ENCODE measurements around the gene TPRX1. TPM values are rescaled to one million over a fixed set of nuclear protein-coding genes. Genes with fewer than 3 reads are reported as not detected.

TPRX1 gene
- total RNA-seq, 1 experiment from 2014 or later = not detected

DNA sequence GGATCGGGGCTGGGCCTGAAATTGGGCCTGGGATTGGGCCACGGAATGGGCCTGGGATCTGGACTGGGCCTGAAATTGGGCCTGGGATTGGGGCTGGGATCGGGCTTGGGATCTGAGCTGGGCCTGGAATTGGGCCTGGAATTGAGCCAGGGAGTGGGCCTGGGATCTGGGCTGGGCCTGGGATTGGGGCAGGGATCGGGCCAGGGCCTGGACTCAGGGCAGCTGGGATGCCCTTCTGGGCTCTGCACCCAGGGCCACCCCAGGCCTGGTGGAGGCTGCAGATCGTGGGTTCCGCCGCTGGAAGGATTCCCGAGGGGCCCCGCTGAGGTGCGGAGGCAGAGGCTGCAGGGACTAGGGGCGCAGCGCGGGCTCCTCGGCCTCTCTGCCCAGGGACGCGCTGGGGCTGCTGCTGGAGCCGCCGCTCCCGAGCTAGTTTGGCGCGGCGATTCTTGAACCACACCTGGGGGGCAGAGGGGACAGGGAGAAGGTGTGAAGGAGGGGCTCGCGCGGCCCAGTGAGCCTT, 1.8 kb downstream of the TPRX1 start:
- intact Hi-C loops (cut with micrococcal nuclease; ENCODE audit: unreplicated experiment) = no loop called here
- Histone ChIP-seq H3K27ac (ENCODE audit: low read depth, low read length, poor library complexity, severe bottlenecking) (no peak overlapping the region), H3K9me3 (ENCODE audit: low read depth, low read length, poor library complexity, severe bottlenecking) (no peaks in the 10 kb centered on the region), H3K4me1 (ENCODE audit: insufficient read depth, low read length, poor library complexity, severe bottlenecking) (no peaks in the 10 kb centered on the region), H3K4me3 (ENCODE audit: low read depth, low read length, poor library complexity, severe bottlenecking) (no peak overlapping the region), H3K36me3 (ENCODE audit: insufficient read depth, low read length, poor library complexity, severe bottlenecking) (no peaks in the 10 kb centered on the region), H3K27me3 (replicated peaks; ENCODE audit: insufficient read depth, low read depth, low read length, poor library complexity) (no peaks in the 10 kb centered on the region)
- TF ChIP-seq EZH2 (IDR thresholded peaks at IDR 0.05; ENCODE audit: borderline replicate concordance, low read depth, low read length, poor library complexity, severe bottlenecking) = no peak
- TF ChIP-seq, protein P1, sequence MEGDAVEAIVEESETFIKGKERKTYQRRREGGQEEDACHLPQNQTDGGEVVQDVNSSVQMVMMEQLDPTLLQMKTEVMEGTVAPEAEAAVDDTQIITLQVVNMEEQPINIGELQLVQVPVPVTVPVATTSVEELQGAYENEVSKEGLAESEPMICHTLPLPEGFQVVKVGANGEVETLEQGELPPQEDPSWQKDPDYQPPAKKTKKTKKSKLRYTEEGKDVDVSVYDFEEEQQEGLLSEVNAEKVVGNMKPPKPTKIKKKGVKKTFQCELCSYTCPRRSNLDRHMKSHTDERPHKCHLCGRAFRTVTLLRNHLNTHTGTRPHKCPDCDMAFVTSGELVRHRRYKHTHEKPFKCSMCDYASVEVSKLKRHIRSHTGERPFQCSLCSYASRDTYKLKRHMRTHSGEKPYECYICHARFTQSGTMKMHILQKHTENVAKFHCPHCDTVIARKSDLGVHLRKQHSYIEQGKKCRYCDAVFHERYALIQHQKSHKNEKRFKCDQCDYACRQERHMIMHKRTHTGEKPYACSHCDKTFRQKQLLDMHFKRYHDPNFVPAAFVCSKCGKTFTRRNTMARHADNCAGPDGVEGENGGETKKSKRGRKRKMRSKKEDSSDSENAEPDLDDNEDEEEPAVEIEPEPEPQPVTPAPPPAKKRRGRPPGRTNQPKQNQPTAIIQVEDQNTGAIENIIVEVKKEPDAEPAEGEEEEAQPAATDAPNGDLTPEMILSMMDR (conservative IDR thresholded peaks at IDR 0.05; ENCODE audit: low read depth, low read length) = no peak
- POLR2A ChIA-PET (ENCODE audit: low non-redundant PET) = no interaction called here
- BruUV-seq (replicated peaks) = no TSS peak
- no peak for DNase-seq (ENCODE audit: low spot score)
- CTCF ChIA-PET = no interaction called here

- Histone ChIP-seq H3K4me3 (ENCODE audit: low read depth, low read length, poor library complexity, severe bottlenecking) (no peak overlapping the region), H3K27ac (ENCODE audit: low read depth, low read length, poor library complexity, severe bottlenecking) (no peak overlapping the region), H3K4me1 (ENCODE audit: insufficient read depth, low read length, poor library complexity, severe bottlenecking) (no peaks in the 10 kb centered on the region), H3K9me3 (ENCODE audit: low read depth, low read length, poor library complexity, severe bottlenecking) (no peaks in the 10 kb centered on the region), H3K27me3 (replicated peaks; ENCODE audit: insufficient read depth, low read depth, low read length, poor library complexity) (no peaks in the 10 kb centered on the region), H3K36me3 (ENCODE audit: insufficient read depth, low read length, poor library complexity, severe bottlenecking) (no peaks in the 10 kb centered on the region)
- TF ChIP-seq, protein P1 (conservative IDR thresholded peaks at IDR 0.05; ENCODE audit: low read depth, low read length) = no peak
- no peak for TF ChIP-seq EZH2 (IDR thresholded peaks at IDR 0.05; ENCODE audit: borderline replicate concordance, low read depth, low read length, poor library complexity, severe bottlenecking)
- ChIA-PET POLR2A (ENCODE audit: low non-redundant PET) (no interaction called here), CTCF (no interaction called here)
- DNase-seq (ENCODE audit: low spot score) = no peak
- no TSS peak for BruUV-seq (replicated peaks)
- intact Hi-C loops (cut with micrococcal nuclease; ENCODE audit: unreplicated experiment) = no loop called here
Measured at GRCh38 chr19:47801270-47801669, 3.1 kb downstream of the TPRX1 start.

- no peaks in the 10 kb centered on the region for H3K27me3 ChIP-seq (replicated peaks; ENCODE audit: insufficient read depth, low read depth, low read length, poor library complexity)
- intact Hi-C loops (cut with micrococcal nuclease; ENCODE audit: unreplicated experiment) = no loop called here
- no peaks in the 10 kb centered on the region for H3K36me3 ChIP-seq (ENCODE audit: insufficient read depth, low read length, poor library complexity, severe bottlenecking)
- no peaks in the 10 kb centered on the region for H3K9me3 ChIP-seq (ENCODE audit: low read depth, low read length, poor library complexity, severe bottlenecking)
- TF ChIP-seq, protein P1 (conservative IDR thresholded peaks at IDR 0.05; ENCODE audit: low read depth, low read length) = no peak
- no peak for TF ChIP-seq EZH2 (IDR thresholded peaks at IDR 0.05; ENCODE audit: borderline replicate concordance, low read depth, low read length, poor library complexity, severe bottlenecking)
- POLR2A ChIA-PET (ENCODE audit: low non-redundant PET) = no interaction called here
- BruUV-seq (replicated peaks) = no TSS peak
- no peaks in the 10 kb centered on the region for H3K4me1 ChIP-seq (ENCODE audit: insufficient read depth, low read length, poor library complexity, severe bottlenecking)
- H3K27ac ChIP-seq (ENCODE audit: low read depth, low read length, poor library complexity, severe bottlenecking) = no peak overlapping the region
- no peak overlapping the region for H3K4me3 ChIP-seq (ENCODE audit: low read depth, low read length, poor library complexity, severe bottlenecking)
- no peak for DNase-seq (ENCODE audit: low spot score)
- CTCF ChIA-PET = no interaction called here
Measured at GRCh38 chr19:47798904-47799266, 5.5 kb downstream of the TPRX1 start.

Data from A673 (cell line).